NT2/D1 (cell line): Measurements from ENCODE around the gene CWC27.

ENCODE experiments used
- SUZ12 ChIP-seq: IDR thresholded peaks from 2 replicates; pipeline ENCODE4 v1.6.1; 2011; ENCODE audit not compliant: insufficient read length, insufficient read depth; ENCODE audit errors: extremely low read depth
- YY1 ChIP-seq: IDR thresholded peaks from 2 replicates; pipeline ENCODE4 v1.6.1; 2011; ENCODE audit not compliant: insufficient read length, insufficient read depth
- ZNF274 ChIP-seq: IDR thresholded peaks from 2 replicates; pipeline ENCODE4 v1.6.1; 2011; ENCODE audit warnings: mild to moderate bottlenecking, low read depth, low read length

- TF ChIP-seq SUZ12 (no peak), YY1 (no peak), ZNF274 (no peak)
These were observed 2.8 kb upstream of the CWC27 start for GRCh38 chr5:64765804-64766504.
